AG09319 (cell line): ENCODE results near the gene MED13.
"Not testable (repeated sequence)": the region's sequence is repeated elsewhere in the genome, so short reads cannot be mapped to it uniquely, and the experiment has no call there.

Experiments used
- DNase-seq: peaks from one replicate; pipeline ENCODE4 v3.0.0-alpha.2; 2010; ENCODE audit warnings: low read depth; ENCODE audit errors: extremely low read depth
- TF ChIP-seq, protein P1 (sequence below): IDR thresholded peaks from 2 replicates; pipeline ENCODE4 v1.5.1; 2011; ENCODE audit warnings: low read depth, mild to moderate bottlenecking, inconsistent platforms, low read length, moderate library complexity

The MED13 gene

GRCh38 chr17:61946359-61946758, 118.7 kb downstream of the MED13 start:
- no peak for DNase-seq
- TF ChIP-seq, protein P1, sequence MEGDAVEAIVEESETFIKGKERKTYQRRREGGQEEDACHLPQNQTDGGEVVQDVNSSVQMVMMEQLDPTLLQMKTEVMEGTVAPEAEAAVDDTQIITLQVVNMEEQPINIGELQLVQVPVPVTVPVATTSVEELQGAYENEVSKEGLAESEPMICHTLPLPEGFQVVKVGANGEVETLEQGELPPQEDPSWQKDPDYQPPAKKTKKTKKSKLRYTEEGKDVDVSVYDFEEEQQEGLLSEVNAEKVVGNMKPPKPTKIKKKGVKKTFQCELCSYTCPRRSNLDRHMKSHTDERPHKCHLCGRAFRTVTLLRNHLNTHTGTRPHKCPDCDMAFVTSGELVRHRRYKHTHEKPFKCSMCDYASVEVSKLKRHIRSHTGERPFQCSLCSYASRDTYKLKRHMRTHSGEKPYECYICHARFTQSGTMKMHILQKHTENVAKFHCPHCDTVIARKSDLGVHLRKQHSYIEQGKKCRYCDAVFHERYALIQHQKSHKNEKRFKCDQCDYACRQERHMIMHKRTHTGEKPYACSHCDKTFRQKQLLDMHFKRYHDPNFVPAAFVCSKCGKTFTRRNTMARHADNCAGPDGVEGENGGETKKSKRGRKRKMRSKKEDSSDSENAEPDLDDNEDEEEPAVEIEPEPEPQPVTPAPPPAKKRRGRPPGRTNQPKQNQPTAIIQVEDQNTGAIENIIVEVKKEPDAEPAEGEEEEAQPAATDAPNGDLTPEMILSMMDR = no peak

DNA sequence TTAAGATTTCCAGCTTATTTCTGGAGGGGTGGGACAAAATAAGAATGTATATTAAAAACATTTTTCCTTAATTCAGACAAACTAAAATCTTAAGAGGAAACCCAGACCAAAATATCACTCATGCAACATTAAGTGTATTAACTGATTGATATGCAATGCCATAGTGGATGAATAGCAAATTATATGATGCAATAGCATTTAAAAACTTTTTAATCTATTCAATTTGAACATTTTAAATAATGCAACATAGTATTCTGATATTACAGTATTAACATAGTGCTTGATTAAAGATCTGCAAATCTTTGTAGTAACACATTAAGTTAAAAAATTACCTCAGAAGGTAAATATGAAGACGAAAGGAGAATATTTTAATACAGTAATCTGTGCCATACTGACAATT, 122.0 kb downstream of the MED13 start:
- no peak for DNase-seq
- TF ChIP-seq, protein P1 = no peak

GRCh38 chr17:61942085-61942484, 123.0 kb downstream of the MED13 start:
- TF ChIP-seq, protein P1 = no peak
- DNase-seq = no peak

DNA sequence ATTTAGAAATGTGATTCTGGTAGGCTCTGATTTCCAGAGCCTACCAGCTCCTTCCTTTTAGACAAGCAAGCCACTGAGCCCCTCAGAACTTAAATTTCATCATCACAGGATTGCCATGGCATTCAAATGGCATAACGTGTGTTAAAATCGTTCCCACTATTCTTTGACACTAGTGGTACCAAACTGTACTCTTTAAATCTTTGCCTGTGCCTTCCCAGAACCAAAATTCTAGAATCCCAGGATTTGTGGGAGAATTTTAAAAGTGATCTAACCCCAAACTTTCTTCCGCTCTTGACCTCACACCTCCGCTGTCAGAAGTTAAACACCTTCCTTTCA, 137.0 kb downstream of the MED13 start:
- TF ChIP-seq, protein P1 = no peak
- DNase-seq = no peak

DNA sequence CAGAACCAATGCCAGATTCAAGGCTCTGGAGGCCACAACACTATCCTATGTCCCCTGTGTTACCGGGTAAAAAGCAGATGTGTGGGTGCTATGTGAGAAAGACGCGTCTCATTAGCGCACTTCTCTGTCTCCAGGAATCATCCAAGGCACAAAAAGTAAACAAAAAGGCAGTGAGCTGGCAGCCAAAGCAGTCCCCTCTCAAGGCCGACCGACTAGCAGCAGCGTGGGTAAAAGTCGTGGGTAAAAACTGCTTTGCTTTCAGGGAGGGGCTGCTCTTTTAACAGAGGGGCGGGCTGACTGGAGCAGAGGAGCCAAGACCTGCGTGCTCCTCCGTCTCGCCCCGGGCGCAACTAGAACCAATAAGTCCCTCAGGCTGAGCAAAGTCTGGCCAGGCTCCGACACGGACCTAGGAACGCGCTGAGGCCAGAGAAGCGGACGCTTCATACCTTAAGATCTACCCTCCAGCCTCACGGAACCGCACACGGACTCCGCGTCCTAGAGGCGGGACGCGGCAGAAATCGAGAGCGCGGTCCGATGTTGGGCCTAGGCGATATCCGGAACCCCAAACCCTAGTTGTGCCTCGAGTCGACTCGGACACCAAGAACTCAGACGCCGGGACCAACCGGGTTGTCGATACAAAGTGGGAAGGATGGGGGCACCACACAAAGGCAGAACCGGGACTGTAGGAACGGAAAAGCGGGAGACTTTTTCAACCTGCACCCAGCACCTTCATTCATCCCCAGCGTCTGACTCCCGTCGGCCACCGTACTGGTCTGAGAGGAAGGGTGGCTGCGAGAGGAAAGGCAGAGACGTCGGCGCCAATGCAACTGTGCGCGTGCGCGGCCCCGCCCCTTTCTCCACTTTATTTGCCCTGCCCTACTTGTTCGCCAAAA, 137.6 kb downstream of the MED13 start, which contains the start of gene INTS2:
TSS of gene INTS2 (minus strand) at position 775 of the 893 bp plus-strand sequence. CDS start 1,338 bp downstream, outside the sequence.
- TF ChIP-seq, protein P1 = no peak

DNA sequence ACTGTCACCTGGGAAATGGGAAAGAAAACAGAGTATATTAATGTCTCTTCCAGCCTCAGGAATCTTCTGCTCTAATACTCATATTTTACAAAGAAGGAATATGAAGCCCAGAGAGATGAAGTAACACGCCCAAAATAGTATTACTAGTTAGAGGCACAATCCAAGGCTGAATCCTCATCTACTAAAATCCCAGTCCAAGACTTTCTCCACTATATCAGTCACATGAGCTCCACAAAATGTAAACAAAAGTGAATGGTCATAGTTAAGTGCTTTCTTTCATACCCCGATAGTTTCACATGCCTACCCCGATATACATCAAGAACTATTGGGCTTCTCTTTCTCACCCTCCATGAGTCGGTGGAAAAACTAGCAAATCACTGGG, 138.3 kb downstream of the MED13 start:
- DNase-seq = peak; percentile 7
- TF ChIP-seq, protein P1 = no peak

More for the DNA sequence above, 137.6 kb downstream of the MED13 start, which contains the start of gene INTS2:
- DNase-seq = peak; percentile 89

GRCh38 chr17:61915162-61915561, 149.9 kb downstream of the MED13 start:
- DNase-seq = not testable (repeated sequence)
